GM12892 (cell line): Measurements from ENCODE around the gene TEX26.

Experiments
- POLR2A ChIP-seq: IDR thresholded peaks from 2 replicates; pipeline ENCODE4 v1.6.1; 2011; ENCODE audit warnings: low read depth, low read length, control low read depth
- POLR2AphosphoS5 ChIP-seq: IDR thresholded peaks from 2 replicates; pipeline ENCODE4 v1.6.1; 2011; ENCODE audit warnings: low read depth, low read length, control low read depth

DNA sequence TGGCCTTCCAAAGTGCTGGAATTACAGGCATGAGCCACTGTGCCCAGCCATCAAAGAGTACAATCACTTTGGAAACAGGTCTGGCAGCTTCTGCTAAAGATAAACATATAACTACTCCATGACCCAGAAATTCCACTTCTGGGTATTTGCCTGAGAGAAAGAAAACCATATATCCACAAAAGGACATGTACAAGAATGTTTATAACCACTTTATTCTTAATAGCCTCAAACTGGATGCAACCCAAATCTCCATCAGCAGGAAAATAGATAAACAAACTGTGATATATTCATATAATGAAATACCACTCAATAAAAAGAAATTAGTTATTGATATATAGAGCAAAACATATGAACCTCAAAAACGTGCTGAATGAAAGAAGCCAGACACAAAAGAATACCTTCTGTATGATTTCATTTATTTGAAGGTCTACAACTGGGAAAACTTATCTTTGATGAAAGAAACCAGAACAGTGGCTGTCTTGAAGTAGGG, 40.5 kb downstream of the TEX26 start:
- TF ChIP-seq POLR2AphosphoS5 (no peak), POLR2A (no peak)
